ENCODE measurements around the gene BMX.

The BMX gene

DNA sequence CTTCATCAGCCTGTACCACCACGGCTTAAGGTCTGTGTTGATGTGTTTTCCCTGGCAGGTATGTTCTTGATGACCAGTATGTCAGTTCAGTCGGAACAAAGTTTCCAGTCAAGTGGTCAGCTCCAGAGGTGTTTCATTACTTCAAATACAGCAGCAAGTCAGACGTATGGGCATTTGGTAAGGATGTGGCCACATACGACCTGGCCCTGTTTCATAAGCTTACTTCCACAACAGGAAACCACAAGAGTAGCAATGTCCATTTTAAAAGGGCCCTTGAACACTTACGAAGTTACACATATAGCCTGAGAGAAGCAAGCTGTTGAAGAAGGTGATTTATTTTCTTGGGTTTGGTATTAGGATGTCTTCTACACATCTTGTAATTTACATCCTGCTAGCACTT, 46.1 kb downstream of the BMX start:
- TF ChIP-seq, protein P1, sequence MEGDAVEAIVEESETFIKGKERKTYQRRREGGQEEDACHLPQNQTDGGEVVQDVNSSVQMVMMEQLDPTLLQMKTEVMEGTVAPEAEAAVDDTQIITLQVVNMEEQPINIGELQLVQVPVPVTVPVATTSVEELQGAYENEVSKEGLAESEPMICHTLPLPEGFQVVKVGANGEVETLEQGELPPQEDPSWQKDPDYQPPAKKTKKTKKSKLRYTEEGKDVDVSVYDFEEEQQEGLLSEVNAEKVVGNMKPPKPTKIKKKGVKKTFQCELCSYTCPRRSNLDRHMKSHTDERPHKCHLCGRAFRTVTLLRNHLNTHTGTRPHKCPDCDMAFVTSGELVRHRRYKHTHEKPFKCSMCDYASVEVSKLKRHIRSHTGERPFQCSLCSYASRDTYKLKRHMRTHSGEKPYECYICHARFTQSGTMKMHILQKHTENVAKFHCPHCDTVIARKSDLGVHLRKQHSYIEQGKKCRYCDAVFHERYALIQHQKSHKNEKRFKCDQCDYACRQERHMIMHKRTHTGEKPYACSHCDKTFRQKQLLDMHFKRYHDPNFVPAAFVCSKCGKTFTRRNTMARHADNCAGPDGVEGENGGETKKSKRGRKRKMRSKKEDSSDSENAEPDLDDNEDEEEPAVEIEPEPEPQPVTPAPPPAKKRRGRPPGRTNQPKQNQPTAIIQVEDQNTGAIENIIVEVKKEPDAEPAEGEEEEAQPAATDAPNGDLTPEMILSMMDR (IDR thresholded peaks at IDR 0.05; ENCODE audit: low read depth, low read length), result no peak

DNA sequence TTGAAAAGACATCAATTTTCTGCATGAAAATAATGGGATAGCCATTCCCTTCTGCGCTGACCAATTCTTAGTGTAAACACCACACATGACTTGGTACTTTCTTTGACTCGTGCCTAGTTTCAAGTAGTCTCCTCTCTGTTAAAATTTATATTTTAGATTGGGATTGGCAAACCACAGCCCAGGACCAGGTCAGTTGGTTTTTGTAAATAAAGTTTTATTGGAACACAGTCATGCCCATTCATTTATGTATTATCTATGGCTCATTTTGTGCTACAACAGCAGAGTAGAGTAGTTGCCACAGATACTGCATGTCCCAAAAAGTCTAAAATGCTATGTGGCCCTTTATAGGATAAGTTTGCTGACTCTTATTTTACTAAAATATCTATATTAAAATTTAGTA, 46.7 kb downstream of the BMX start:
- TF ChIP-seq, protein P1 (IDR thresholded peaks at IDR 0.05; ENCODE audit: low read depth, low read length), result no peak
- H3K4me3 ChIP-seq (ENCODE audit: low read depth, low read length), result no peak overlapping the region

More for the DNA sequence above, 46.1 kb downstream of the BMX start:
- H3K4me3 ChIP-seq (ENCODE audit: low read depth, low read length), result no peak overlapping the region

DNA sequence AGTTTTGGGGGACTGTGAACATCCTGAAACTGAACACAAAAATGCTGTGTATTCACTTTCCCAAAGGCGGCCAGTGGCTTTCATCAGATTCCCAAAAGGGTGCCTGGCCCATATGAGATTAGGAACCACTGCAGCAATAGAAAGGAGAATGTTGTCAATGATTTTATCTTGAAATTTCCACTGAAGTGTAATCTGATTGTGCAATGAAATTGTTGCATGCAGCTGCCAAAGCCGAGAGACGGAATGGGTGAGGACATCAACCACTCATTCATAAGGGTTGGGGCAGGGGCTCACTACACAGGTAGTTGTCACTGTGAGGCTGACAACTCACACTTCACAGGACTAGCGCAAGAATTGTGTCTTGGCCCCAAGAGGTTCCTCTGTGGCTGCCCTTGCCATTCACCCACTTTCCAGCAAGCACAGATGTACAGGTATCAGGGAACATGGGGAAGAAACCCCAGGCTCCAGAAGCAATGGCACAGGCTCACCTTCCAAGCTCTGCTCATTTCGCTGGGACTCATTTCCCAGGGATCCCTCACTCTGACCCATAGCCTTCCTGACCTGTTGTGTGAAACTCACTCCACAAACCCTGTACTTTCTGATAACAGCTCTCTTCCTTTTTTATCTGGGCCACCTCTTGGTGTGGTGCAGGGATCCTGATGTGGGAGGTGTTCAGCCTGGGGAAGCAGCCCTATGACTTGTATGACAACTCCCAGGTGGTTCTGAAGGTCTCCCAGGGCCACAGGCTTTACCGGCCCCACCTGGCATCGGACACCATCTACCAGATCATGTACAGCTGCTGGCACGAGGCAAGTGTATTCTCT, 48.8 kb downstream of the BMX start:
- no peak overlapping the region for H3K4me3 ChIP-seq (ENCODE audit: low read depth, low read length)
- TF ChIP-seq, protein P1 (IDR thresholded peaks at IDR 0.05; ENCODE audit: low read depth, low read length), result no peak

DNA sequence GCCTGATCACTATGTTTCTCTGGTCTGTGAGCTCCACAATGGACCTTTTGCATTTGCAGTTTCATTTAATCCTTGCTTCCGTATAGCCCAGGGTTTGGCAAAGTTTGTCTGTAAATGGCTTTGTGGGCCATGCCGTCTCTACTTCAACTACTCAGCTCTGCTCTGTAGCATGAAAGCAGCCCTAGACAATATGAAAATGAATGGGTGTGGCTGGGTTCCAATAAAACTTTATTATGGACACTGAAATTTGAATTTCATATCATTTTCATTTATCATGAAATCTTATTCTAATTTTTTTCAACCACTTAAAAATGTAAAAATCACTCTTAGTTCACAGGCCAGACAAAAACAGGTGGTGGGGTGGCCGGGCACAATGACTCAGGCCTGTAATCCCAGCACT, 58.6 kb downstream of the BMX start:
- no peak overlapping the region for H3K4me3 ChIP-seq (ENCODE audit: low read depth, low read length)
- TF ChIP-seq, protein P1 (IDR thresholded peaks at IDR 0.05; ENCODE audit: low read depth, low read length), result no peak

DNA sequence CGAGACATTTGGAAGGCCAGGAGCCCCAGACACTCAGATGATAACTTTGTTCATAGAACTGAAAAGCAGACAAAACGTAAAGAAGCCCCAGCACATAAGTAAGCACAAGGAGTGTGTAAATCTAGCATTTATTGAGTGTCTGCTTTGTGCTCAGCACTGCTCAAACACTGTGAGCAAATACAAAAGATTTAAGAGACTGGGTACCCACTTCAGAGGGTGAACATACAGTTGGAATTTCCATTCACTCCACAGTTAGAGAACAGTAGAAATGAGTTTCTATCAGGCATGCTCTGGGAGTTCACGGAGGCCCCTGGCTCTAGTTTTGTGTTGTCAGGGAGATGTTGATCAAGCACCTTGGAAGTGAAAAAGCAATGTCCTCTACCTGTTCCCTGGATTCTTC, 60.3 kb downstream of the BMX start:
- no peak overlapping the region for H3K4me3 ChIP-seq (ENCODE audit: low read depth, low read length)
- TF ChIP-seq, protein P1 (IDR thresholded peaks at IDR 0.05; ENCODE audit: low read depth, low read length), result no peak

DNA sequence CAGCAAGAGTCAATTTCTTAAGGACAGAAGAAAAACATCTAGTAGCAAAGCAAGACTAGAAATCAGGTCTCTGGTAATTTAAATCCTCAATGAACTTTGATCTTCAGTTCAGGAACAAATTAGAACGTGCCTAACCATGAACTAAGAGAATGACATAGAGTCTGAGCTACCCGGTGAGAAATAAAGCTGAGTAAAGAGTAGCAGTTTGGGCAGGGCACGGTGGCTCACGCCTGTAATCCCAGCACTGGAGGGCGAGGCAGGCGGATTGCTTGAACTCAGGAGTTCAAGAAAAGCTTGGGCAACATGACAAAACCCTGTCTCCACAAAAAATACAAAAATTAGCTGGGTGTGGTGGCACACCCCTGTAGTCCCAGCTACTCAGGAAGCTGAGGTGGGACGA, 62.4 kb downstream of the BMX start:
- no peak overlapping the region for H3K4me3 ChIP-seq (ENCODE audit: low read depth, low read length)

More for the DNA sequence above, 62.4 kb downstream of the BMX start:
- TF ChIP-seq, protein P1 (IDR thresholded peaks at IDR 0.05; ENCODE audit: low read depth, low read length), result no peak
